DMS 273 (cell line): ENCODE measurements around the gene SERGEF.

Experiments
- DNase-seq: peaks from one replicate; lab custom pipeline; 2025; ENCODE audit not compliant: unreplicated experiment; lab: John Stamatoyannopoulos, UW

Gene SERGEF

DNA sequence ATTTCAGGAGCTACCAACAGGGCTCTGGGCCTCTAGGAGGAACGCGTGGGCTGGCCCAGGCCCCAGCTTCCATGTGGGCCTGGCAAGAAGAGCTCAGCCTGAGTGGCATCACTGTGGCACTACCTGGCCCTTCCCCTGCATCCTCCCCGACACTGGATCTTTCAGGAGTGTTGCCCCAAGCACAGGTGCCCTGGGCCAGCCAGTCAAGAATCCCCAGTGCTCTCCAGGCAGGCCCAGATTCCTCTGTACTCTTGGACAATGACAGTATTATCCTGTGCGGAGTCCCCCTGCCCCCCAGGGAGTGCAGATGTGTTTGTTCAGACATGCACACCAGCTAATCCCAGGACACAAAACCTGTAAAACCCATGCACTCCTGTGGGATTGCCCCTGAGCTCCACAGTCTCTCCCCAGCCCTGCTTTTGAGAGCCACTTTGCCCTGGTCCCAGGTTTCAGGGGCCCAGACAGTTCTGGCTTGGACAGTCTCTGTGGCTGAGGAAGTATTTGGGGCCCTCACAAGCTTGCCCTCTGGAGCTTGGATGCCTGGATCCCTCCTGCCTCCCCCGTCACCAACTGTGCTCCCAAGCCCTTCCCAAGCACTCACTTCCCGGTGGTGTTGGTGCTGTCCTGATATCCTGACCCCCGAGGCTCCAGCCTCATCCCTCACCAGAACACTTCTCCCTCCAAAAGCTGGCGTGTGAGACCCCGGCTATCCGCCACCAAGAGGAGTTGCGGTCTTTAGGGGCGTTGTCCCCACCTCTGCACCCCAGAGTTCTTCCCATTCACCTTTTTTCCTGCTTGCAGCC lies 238.4 kb downstream of the SERGEF start:
- no peak for DNase-seq

DNA sequence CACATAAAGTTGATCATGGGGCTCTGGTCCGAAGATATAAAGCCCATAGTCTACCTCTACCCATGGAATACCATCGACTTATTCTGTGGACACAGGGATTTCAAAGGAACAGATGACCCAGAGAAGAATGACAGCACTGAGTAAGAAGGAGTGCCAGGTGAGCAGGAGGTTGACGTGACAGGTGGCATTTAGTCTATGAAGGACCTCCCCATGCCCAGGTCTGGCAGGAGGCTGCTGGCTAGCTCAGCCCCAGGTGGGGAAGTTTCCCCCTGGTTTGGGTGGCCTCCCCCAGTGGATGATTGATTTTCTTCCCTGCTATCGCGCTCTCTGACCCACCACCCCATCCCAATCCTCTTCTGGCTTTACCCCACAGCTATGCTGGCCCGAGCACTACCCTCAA lies 239.2 kb downstream of the SERGEF start:
- DNase-seq, result no peak

DNA sequence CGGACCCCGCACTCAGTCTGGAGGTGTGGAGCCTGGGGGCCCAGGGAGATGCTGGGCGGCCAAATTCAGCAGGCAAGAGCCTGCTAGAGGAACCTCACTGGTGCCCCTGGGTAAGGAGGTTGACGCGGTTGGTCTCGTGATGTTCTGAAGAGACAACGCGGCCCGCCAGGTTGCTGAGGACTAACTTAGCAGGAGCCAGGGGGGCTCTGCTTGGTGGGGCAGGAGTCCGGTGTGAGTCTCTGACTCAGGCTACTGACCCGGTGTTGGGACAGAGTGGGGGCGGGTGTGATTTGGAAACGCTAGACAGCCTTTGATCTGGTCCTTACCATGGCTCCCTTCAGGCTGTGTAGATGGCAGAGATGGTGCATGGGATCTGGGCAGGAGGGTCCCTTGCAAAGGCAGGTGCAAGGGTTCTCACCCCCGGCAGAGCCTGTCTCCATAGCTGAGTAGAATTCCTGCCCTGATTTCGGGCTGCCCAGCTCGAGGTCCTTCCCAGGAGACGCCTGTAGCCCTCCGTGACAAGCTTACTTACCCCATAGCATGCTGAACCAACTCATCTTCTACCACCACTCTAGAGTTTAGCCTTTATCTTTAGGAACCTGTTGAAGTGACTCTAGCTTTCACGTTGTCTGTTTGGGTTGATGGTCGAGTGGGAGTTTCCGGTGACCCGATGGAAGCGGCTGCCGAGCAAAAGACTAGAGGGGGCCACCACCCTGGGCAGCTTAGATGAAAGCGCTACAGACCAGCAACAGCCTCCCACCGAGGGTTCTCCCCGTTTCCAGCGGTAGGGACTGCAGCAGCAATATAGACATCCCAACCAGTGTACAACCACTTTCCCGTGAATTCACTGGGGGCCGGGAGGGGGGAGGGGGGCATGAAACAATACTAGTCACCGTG lies 239.9 kb downstream of the SERGEF start:
- DNase-seq, result no peak

DNA sequence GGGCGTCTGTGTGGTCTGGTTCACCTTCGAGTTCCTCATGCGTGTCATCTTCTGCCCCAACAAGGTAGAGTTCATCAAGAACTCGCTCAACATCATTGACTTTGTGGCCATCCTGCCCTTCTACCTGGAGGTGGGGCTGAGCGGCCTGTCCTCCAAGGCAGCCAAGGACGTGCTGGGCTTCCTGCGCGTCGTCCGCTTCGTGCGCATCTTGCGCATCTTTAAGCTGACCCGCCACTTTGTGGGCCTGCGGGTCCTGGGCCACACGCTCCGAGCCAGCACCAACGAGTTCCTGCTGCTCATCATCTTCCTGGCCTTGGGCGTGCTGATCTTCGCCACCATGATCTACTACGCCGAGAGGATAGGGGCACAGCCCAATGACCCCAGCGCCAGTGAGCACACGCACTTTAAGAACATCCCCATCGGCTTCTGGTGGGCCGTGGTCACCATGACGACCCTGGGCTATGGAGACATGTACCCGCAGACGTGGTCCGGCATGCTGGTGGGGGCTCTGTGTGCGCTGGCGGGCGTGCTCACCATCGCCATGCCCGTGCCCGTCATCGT lies 240.9 kb downstream of the SERGEF start:
- no peak for DNase-seq

DNA sequence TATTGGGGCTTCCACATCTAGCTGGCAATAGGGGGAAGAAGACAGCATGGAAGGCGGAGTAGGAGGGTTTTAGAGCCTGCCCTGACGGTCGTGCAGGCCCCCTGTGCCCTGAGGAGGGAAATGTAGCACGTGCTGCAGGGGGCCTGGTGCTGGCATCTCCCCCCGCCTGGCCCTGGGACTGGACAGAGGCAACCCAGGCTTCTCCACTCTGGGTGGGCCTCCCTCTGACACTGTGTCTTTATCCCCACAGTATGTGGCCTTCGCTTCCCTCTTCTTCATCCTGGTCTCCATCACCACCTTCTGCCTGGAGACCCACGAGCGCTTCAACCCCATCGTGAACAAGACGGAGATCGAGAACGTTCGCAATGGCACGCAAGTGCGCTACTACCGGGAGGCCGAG lies 241.4 kb downstream of the SERGEF start:
- DNase-seq, result no peak

DNA sequence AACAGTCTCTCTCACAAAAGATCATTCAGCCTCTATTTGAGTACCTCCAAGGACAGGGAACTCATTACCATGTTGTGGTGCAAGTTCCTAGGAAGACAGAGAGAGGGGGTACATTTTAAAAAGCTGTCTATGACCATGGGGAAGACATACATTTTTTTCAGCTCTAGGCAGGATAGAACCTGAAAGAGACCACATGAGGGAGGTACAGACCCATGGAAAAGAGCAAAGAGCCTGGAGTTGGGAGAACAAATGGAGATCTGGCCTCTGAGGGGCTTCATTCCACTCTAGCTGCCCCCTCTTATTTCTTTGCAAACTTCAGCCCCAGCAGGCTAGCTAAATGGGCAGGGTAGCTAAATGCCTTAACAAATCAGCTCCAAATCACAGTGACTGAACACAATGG lies 241.9 kb downstream of the SERGEF start:
- DNase-seq, result no peak

DNA sequence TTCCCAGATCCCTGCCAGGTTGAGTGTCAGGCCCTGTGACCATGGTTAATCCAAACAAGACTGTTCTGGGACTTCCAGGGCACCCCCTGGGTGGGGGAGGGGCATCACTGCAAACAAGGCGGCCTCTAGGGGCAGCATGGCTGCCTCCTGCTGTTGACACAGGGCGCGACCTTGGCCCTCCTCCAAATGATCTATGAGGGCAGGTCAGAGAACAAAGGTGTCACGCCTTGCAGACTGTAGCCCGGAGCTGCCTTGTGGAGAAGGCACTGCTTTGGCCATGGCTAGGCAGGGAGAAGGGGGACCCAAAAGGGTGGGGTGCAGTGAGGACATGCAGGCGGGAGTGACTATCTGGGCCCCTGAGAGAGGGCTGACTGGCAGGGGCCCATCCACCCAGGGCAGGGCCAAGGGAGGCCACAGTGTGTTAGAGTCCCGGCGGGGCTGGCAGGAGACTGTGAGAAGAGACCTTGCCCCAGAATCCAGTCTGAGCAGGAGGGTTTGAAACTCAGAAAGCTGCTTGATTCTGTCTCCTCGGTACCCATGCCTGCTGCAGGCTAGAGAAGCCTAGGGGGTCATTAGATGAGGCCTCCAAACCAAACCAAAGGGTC lies 242.7 kb downstream of the SERGEF start:
- DNase-seq, result peak; percentile 22

DNA sequence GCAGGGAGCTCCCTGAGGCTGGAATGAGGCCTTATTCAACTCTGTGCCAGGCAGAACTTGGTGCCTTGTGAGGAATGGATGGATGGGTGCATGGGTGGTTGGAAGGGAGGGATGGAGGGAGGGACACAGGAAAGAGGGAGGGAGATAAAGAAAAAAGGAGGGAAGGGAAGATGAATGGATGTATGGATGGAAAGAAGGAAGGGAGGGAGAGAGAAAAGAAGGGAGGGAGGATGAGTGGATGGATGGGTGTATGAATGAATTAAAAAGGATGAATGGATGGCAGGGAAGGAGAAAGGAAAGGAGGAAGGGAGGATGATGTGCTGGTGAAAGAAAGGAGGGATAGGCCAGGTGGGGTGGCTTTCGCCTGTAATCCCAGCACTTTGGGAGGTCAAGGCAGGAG lies 243.6 kb downstream of the SERGEF start:
- no peak for DNase-seq

DNA sequence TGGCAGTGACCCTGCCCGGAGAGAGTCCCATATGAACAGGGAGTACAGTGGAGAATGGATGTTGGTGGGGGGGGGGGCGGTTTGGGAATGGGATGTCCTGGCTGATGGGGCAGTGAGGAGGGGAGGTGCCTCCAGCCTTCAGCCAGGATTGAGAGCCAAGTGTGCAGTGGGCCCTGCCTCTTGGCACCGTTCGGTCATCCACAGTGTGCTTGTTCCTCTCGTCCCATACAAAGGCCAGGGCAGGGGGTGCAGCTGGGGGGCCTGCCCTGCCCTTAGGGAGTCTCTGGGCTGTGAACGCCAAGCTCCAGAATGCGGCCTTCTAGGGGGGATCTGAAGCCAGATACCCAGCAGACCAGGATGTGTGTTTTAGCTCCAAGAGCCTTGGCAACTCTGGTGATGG lies 244.3 kb downstream of the SERGEF start:
- DNase-seq, result no peak

DNA sequence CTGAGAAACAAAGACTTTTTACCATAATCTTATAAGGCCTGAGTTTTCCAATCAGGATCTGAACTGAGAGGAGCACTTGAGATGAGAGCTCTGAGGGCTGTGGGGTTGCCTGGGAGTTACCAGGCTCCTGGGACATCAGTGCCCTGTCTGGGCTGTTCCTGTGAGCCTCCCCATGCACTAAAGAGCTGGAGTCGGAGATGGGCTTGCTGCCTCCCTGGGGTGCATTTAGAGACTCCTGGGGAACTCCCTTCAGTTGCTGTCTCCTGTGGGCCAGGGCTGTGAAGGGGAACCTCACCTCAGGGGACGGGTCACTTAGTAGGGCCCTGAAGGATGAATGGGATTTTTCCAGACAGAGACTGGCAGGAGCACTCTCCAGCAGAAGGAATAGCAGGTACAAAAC lies 244.9 kb downstream of the SERGEF start:
- no peak for DNase-seq

DNA sequence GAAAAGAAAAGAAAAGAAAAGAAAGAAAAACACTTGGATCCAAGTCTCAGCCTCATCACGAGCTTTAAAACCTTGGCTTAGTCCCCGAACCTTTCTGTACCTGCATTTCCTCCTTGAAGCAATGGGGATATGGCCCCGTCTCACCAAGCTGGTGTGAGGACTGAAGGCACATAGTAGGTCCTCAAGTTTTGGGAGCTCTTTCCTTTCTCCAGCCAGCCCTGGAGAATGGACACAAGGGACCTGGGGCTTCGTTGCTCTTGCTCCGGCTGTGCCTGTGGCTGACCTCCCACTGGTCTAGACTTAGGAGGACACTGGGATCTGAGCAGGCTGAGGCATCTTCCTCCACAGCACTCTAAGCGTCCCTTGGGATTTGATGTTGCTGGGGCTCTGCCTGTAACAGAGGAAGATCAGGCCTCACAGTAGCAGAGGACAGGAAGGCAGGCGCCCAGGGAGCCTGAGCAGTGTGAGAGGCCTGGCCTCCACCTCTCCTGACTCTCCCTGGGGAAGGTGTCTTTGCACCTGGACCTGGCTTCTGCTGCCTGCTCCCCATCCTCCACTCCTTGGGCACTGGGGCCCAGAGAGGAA lies 245.5 kb downstream of the SERGEF start:
- DNase-seq, result peak; percentile 20

DNA sequence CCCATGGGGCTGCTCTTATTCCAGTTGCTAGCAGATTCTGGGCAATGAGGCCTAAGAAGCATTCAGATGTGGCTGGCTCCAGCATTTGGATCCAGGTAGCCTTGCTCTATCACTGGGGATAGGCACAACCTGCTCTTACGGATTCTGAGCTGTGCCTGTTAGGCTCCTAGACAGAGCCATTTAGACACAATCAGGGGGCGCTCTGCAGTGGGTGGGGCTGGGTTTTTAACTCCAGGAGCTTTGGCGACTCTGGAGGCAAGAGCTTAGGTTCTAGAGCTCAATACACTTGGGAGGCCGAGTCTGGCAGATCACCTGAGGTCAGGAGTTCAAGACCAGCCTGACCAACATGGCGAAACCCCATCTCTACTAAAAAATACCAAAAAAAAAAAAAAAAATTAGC lies 246.3 kb downstream of the SERGEF start:
- peak; percentile 4 for DNase-seq

DNA sequence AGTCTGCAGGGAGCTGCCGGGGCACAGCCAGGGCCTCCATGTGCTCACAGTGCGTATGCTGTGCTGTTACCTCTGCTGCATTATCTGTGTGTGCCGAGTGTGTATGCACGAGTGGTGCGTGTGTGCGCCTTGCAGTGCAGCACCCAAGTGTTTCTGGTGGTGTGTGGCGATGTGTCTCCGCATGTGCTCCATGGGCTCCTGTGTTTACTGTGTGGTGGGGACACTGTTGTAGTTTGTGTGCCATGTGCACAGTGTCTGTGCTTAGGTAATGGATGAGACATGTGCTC lies 246.8 kb downstream of the SERGEF start:
- DNase-seq, result no peak

DNA sequence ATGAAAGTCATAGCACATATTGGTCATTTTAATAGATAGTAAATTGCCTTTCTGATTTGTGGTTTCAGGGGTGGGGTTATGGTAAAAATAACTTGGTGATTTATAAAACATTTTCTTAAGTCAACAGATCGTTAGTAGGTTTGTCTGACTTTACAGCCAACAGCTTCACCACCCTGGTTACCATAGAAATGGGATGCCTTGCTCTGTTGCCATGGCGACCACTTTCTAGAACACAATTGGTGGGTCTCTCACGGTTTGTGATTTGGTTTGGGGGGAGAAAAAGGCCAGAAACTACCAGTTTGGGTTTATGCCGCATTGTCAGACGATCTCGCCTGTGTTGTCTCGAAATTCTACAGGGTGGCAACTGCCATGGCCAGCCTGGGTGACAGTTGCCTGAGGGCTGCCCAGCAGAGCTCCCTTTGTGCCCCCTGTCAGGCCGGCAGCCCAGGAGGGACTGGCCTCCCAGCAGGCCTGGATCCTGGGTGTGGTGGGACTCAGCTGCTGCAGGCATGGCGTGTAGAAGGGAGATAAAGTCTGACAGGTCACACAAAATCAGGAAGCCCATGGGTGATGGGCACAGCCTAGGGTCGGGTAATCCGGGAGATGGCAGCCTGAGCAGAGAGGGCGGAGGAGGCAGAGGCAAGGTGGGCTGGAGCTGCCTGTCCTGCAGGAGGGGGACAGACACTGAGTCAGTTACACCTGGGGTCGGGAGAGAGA lies 247.3 kb downstream of the SERGEF start:
- DNase-seq, result peak; percentile 36

DNA sequence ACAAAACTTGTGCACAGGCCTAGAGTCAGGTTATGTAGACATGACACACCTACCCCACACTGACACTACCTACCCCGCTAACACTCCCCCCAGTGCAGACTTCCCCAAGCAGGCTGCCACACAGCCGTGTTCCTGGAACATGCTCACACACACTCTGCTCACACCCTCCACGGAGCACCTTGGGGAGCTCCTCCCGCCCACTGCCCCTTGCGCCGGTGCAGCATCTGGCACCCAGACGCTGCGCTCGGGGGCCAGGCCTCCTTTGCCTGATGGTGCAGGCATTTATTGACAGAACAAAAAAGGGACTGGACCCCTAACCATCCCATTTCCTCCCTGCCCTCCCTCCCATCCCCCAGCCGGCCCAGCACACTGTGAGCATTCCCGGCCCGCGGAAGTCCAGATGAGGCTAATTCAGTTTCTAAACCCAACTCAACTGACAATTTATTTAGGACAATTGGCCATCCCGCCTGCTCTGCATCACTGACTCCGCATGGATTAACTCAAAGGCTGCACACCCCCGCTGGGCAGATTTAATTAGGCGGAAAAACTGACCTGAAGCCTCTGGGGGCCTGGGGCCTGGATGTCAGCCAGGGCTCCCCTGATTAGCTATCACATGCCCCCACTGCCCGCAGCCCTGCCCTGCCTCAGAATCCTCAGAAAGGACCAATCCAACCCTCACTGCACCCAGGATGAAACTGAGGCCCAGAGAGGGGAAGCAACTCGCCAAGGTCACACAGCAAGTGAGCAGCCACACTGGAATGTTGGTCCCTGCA lies 248.2 kb downstream of the SERGEF start:
- peak; percentile 18 for DNase-seq

DNA sequence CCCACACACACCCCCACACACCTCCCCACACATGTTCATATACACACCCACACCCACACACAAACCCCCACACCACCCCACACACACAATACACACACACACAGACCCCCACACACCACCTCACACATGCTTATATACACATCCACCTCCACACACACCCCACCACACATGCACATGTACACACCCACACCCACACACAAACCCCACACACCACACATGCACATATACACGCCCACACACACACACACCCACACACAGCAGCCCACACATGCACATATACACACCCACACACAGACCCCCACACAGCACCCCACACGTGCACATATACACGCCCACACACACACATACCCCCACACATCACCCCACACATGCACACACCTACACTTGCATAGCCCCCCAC lies 249.1 kb downstream of the SERGEF start:
- no peak for DNase-seq

DNA sequence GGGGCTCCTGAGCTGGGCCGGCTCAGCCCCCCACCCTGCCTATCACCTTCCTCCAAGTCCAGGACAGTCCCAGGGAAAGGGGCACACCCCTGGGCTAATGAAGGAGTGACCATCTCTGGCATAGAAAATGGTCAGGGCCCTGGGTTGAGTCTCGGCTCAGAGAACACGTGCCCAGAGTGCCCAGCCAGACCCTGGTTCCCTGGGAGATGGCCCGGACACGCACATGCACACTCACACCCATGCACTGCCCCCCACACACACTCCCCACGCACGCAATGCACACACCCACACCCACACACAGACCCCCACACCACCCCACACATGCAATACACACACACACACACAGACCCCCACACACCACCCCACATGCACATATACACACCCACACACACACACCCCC lies 249.6 kb downstream of the SERGEF start:
- DNase-seq, result no peak

DNA sequence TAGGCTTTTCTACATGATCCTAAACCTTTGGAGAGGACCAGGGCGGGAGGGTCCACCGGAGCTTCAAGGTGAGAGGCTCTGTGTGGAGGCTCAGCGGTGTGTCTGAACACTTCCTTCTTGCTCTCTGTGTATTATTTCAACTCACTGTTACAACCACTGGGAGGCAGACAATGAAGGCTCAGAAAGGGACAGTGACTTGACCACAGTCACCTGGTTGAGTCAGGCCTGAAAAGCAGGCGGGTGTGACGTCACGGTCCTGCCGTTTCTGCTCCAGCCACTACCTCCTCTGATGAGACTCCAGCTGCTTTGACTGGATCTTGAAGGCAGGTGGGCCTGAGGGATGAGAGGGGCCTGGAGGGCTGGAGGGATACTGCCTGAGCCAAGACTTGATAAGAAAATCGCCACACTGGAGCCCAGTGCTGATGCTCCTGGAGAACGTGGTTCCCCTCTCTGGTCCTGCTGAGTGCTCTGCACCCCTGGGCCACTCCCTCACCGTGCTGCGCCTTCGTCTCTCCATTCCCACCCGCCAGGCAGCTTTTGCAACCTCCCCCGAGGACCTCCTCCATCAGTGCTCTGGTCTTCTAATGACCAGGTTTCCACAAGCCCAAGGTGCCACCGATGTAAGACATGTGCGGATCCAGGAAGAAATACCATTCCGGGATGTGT lies 250.4 kb downstream of the SERGEF start:
- no peak for DNase-seq
